Peyer's patch (tissue), 4 donors: ENCODE results near the gene CAPN10. TPM values are rescaled to one million over a fixed set of nuclear protein-coding genes. Genes with fewer than 3 reads are reported as not detected.

Source experiments
- DNase-seq, 3 donors: peaks; one replicate each; pipeline ENCODE4 v3.0.0-alpha.2; 2017 to 2019
- H3K27ac ChIP-seq, 4 donors: fragments of 200-600 bp; sonication (generic); one replicate each; pipeline ENCODE4 v1.5.1; 2016 to 2019
- H3K27me3 ChIP-seq, 2 donors: fragments of 200-600 bp; sonication (generic); one replicate each; pipeline ENCODE4 v1.5.1; 2019
- H3K36me3 ChIP-seq, 3 donors: fragments of 200-600 bp; sonication (generic); one replicate each; pipeline ENCODE4 v1.5.1; 2016 to 2019
- H3K4me1 ChIP-seq, 4 donors: fragments of 200-600 bp; sonication (generic); one replicate each; pipeline ENCODE4 v1.5.1; 2016 to 2019
- H3K4me3 ChIP-seq, 4 donors: fragments of 200-600 bp; sonication (generic); 1 replicate in 3 of 4; 2 replicates in 1 of 4; pipeline ENCODE4 v1.5.1; 2016 to 2019; ENCODE audit warnings: mild to moderate bottlenecking in 1 of 4
- H3K9me3 ChIP-seq, 4 donors: fragments of 200-600 bp; sonication (generic); one replicate each; pipeline ENCODE4 v1.5.1; 2016 to 2019; ENCODE audit warnings: mild to moderate bottlenecking in 1 of 4
- POLR2A ChIP-seq, 2 donors: fragments of 450-650 bp; IDR thresholded peaks; one replicate each; pipeline ENCODE4 v1.5.1; 2017; ENCODE audit warnings: antibody characterized with exemption in 2 of 2, mild to moderate bottlenecking in 2 of 2, moderate library complexity in 2 of 2
- total RNA-seq, 4 donors: library from RNA; depleted of rRNA; stranded (reverse); fragments of >200 nt; gene quantifications; one replicate each; pipeline ENCODE4 v1.1.0, GENCODE V29; 2016
- TF ChIP-seq, protein P1 (sequence below), 6 experiments: fragments of 450-650 bp in 4 of 6; fragments of 200-600 bp in 2 of 6; sonication (generic) in 1 of 6; IDR thresholded peaks; one replicate each; pipeline ENCODE4 v1.5.1; 2017 to 2019; ENCODE audit warnings: antibody characterized with exemption in 6 of 6, mild to moderate bottlenecking in 3 of 6, moderate library complexity in 1 of 6

The CAPN10 gene
- total RNA-seq, 4 donors from 2014 or later: 48.3 to 96.4 (median 78.9) TPM

DNA sequence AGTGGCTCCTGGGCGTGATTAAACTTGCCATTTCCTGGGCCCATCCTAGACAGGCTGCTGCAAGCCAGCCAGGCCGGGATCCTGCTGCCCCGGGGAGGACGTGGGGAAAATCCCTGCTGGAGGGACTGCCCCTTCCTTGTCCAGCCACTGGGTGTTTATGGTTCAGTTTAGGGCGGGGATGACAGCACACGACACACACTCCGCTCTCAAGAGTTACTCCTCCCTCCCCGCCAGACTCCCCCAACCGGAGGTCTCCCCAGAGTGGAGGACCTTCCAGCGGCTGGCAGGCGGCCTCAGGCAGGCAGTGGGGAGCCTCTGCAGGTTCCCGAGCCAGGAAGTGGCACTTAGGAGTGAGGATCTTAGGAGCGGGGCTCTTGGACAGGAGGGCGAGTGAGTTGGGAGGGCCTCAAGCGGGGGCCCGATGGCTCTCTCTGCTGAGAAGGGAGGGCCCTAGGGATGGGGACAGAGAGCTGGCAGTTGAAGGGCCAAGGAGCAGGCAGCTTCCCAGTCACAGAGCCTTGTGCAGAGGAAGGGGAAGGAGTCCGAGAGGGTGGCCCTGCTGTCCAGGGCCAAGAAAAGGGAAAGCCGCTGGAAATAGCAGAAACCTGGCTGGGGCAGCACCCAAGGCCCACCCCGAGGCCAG, 33.1 kb downstream of the CAPN10 start:
- Histone ChIP-seq H3K27me3 (no peaks in the 10 kb centered on the region), H3K4me3 (no peak overlapping the region), H3K4me1 (peaks cover 0 to 18% (median 9%) of the 10 kb centered on the region in 4 donors), H3K27ac (peak overlapping the region in 2 of 4 donors; percentile 5 to 10), H3K36me3 (peaks cover 0 to 61% (median 0%) of the 10 kb centered on the region in 3 donors), H3K9me3 (no peaks in the 10 kb centered on the region)
- TF ChIP-seq, protein P1, sequence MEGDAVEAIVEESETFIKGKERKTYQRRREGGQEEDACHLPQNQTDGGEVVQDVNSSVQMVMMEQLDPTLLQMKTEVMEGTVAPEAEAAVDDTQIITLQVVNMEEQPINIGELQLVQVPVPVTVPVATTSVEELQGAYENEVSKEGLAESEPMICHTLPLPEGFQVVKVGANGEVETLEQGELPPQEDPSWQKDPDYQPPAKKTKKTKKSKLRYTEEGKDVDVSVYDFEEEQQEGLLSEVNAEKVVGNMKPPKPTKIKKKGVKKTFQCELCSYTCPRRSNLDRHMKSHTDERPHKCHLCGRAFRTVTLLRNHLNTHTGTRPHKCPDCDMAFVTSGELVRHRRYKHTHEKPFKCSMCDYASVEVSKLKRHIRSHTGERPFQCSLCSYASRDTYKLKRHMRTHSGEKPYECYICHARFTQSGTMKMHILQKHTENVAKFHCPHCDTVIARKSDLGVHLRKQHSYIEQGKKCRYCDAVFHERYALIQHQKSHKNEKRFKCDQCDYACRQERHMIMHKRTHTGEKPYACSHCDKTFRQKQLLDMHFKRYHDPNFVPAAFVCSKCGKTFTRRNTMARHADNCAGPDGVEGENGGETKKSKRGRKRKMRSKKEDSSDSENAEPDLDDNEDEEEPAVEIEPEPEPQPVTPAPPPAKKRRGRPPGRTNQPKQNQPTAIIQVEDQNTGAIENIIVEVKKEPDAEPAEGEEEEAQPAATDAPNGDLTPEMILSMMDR (IDR thresholded peaks at IDR 0.05): no peak
- TF ChIP-seq POLR2A (IDR thresholded peaks at IDR 0.05): no peak
- DNase-seq: peak in 2 of 3 donors; percentile 43 to 48

DNA sequence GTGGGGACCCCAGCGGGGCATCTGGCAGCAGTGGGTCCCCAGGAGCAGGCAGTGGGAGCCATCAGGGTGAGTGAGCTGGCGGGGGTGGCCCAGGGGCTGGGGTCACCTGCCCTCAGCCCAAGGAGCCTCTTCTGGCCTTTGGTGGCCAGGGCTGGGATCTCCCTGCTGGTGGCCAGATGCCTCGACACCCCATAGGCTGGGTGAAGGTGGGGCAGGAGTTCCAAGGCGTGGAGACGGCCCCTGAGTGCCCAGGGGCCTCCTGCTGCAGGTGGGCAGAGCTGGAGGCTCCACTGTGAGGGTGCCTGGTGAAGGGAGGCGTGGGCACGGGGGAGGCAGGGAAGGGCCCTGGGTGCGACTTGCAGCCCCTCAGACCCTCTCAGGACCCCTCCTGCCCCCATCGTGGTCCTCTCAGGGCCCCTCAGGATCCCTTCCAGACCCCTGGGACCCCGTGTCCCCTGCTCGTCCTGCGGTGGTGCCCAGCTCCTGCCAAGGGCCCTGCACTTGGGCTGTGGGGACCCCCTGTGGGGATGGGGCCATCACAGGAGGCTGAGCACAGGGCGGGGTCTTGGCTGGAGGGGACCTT, 33.7 kb downstream of the CAPN10 start:
- no peak for TF ChIP-seq POLR2A (IDR thresholded peaks at IDR 0.05)
- DNase-seq: peak in 2 of 3 donors; percentile 43 to 45
- Histone ChIP-seq H3K27ac (peak overlapping the region in 2 of 4 donors; percentile 5 to 10), H3K4me3 (no peak overlapping the region), H3K9me3 (no peaks in the 10 kb centered on the region), H3K27me3 (no peaks in the 10 kb centered on the region), H3K36me3 (peaks cover 0 to 61% (median 0%) of the 10 kb centered on the region in 3 donors), H3K4me1 (peaks cover 0 to 20% (median 12%) of the 10 kb centered on the region in 4 donors)

GRCh38 chr2:240620859-240621258, 34.3 kb downstream of the CAPN10 start:
- Histone ChIP-seq H3K9me3 (no peaks in the 10 kb centered on the region), H3K4me3 (no peak overlapping the region), H3K4me1 (peaks cover 0 to 20% (median 12%) of the 10 kb centered on the region in 4 donors), H3K27me3 (no peaks in the 10 kb centered on the region), H3K36me3 (peaks cover 0 to 60% (median 0%) of the 10 kb centered on the region in 3 donors), H3K27ac (peak overlapping the region in 1 of 4 donors; percentile 33)
- TF ChIP-seq, protein P1 (IDR thresholded peaks at IDR 0.05): no peak
- TF ChIP-seq POLR2A (IDR thresholded peaks at IDR 0.05): no peak
- DNase-seq: peak in 2 of 3 donors; percentile 29 to 46

GRCh38 chr2:240622060-240622411, 35.5 kb downstream of the CAPN10 start:
- Histone ChIP-seq H3K9me3 (no peaks in the 10 kb centered on the region), H3K27ac (peak overlapping the region in 3 of 4 donors; percentile 35 to 58 (median 46)), H3K36me3 (peaks cover 0 to 57% (median 0%) of the 10 kb centered on the region in 3 donors), H3K27me3 (no peaks in the 10 kb centered on the region), H3K4me1 (peaks cover 0 to 27% (median 13%) of the 10 kb centered on the region in 4 donors), H3K4me3 (no peak overlapping the region)
- TF ChIP-seq POLR2A (IDR thresholded peaks at IDR 0.05): no peak
- TF ChIP-seq, protein P1 (IDR thresholded peaks at IDR 0.05): no peak
- peak in 2 of 3 donors; percentile 31 to 43 for DNase-seq

DNA sequence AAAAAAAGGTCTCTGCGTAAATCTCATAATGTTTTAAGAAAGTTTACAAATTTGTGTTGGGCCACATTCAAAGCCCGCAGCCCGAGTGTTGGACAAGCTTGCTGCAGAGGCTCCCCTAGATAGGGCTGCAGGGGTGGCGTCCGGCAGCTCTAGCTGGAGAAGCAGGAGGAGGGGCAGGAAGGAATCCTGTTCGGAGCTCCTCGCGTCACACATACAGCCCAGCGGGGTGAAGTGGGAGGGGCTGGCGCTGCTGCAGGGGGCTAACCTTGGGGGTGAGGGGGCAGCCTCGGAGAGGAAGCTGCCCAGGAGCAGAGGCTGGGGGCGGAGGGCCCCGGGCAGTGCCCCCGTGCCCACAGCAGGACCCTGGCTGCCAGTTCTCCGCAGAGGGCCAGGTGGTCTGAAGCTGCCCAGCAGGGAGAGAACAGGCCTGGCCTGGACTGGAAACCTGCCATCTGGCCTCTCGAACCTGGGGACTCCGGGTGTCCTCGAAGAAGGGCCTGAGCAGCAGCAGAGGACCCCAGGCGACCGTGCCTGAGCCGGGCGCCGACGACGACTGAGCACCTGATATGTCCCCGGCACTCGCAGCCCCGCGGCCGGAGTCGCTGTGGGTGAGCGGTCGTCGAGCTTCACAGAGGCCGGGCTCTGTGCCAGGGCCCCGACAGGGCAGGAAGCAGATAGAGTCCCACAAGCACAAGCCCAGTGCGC, 36.1 kb downstream of the CAPN10 start:
- H3K4me3 ChIP-seq: no peak overlapping the region
- peaks cover 0 to 30% (median 15%) of the 10 kb centered on the region in 4 donors for H3K4me1 ChIP-seq
- peak overlapping the region; percentile 22 to 55 (median 50) for H3K27ac ChIP-seq
- no peaks in the 10 kb centered on the region for H3K9me3 ChIP-seq
- no peaks in the 10 kb centered on the region for H3K27me3 ChIP-seq
- peaks cover 0 to 55% (median 0%) of the 10 kb centered on the region in 3 donors for H3K36me3 ChIP-seq
- peak; percentile 56 to 80 (median 59) for DNase-seq
- no peak for TF ChIP-seq POLR2A (IDR thresholded peaks at IDR 0.05)
- TF ChIP-seq, protein P1 (IDR thresholded peaks at IDR 0.05): no peak
